Right cardiac atrium (tissue), 5 donors: Measurements from ENCODE around the gene HCFC2. TPM values are rescaled to one million over a fixed set of nuclear protein-coding genes. Genes with fewer than 3 reads are reported as not detected.
"Not testable (repeated sequence)": the region's sequence is repeated elsewhere in the genome, so short reads cannot be mapped to it uniquely, and the experiment has no call there.

ENCODE experiments used
- ATAC-seq, 2 donors: fragments of 200-7000 bp; cut with Tn5 transposase; one replicate each; pipeline versions ENCODE4 v1.8.0 to v1.9.1; 2020; ENCODE audit warnings: moderate library complexity in 2 of 2, mild to moderate bottlenecking in 1 of 2
- DNase-seq, 3 donors: peaks; one replicate each; pipeline ENCODE4 v3.0.0-alpha.2; 2020
- H3K27ac ChIP-seq: one replicate; pipeline ENCODE4 v1.5.1; 2013; ENCODE audit warnings: mild to moderate bottlenecking, low read length, control low read depth, moderate library complexity
- H3K27me3 ChIP-seq: one replicate; pipeline ENCODE4 v1.6.1; 2013; ENCODE audit not compliant: control insufficient read depth, insufficient read depth
- H3K4me1 ChIP-seq: one replicate; pipeline ENCODE4 v1.6.1; 2013; ENCODE audit warnings: low read length; ENCODE audit not compliant: control insufficient read depth, insufficient read depth
- H3K4me3 ChIP-seq: one replicate; pipeline ENCODE4 v1.5.1; 2013; ENCODE audit warnings: low read length, control low read depth
- H3K9me3 ChIP-seq: one replicate; pipeline ENCODE4 v1.6.1; 2013; ENCODE audit warnings: low read length; ENCODE audit not compliant: control insufficient read depth
- whole genome bisulfite sequencing: extraction: QIAGEN DNeasy Blood & Tissue Kit; methylation state at CpG from one replicate; pipeline ENCODE4 v1.1.7; 2013; 5-methylcytosine and 5-hydroxymethylcytosine counted together
- intact Hi-C, 4 donors: fragments of 100-400 bp; cut with DNase I; formaldehyde crosslinking; loops; one replicate each; pipeline versions ENCODE4 v1.11.0 to v1.14.0; 2022 to 2023
- polyA plus RNA-seq: library from polyadenylated mRNA; stranded (reverse); fragments of 200-250 nt; gene quantifications from one replicate; pipeline ENCODE4 v1.2.3, GENCODE V29; 2013
- total RNA-seq, 4 donors: library from RNA; stranded (reverse); fragmentation: NEBNext Ultra II Directional; extraction: Animal tissue kit (Norgen Biotek cat#: 25700); gene quantifications; one replicate each; pipeline ENCODE4 v1.2.1, GENCODE V29; 2021
- donor health status: healthy with polysubstance abuse.
- donor health status: DM: no; HTN: yes; CAD: no.
- donor health status: DM: no; HTN: no; CAD: no.
- donor health status: DM: no; HTN: yes; CAD: no; lungs with severe emphysema.
- donor health status: DM: yes; HTN: yes; CAD: no.

Gene HCFC2
- total and polyA plus RNA-seq, 5 donors = 4.1 to 11.0 (median 10.4) TPM

DNA sequence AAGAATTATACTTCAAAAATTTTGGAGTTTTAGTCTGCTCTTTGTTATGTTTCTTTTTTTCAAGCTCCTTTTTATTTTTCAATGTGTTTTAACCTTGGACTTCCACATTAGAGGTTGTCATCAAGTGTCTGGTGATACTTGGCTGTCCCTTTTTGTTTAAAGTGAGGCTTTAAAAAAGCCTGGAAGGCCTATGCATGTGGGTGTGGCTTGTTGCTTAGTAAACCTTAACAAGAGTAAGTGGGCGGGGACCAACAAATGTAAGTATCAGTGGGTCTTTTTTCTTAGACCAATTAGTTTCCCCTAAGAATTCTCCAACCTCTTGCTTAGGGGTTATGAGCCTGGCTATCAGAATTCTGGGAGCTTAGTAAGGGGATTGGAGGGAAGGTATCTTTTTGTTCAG, 26.4 kb downstream of the HCFC2 start:
- ATAC-seq (no peak), DNase-seq (no peak)
- no peak overlapping the region for H3K4me3 ChIP-seq
- H3K4me1 ChIP-seq = no peaks in the 10 kb centered on the region
- intact Hi-C loops = loop anchor here in 1 of 4 donors (10.0 kb wide), 1 partner anchor 146 kb away; no protein-coding TSS in a partner anchor
- no peaks in the 10 kb centered on the region for H3K27me3 ChIP-seq
- H3K9me3 ChIP-seq = no peaks in the 10 kb centered on the region
- H3K27ac ChIP-seq = no peak overlapping the region
- 97% methylated on average over 1 of the region's 1 CpG for WGBS

DNA sequence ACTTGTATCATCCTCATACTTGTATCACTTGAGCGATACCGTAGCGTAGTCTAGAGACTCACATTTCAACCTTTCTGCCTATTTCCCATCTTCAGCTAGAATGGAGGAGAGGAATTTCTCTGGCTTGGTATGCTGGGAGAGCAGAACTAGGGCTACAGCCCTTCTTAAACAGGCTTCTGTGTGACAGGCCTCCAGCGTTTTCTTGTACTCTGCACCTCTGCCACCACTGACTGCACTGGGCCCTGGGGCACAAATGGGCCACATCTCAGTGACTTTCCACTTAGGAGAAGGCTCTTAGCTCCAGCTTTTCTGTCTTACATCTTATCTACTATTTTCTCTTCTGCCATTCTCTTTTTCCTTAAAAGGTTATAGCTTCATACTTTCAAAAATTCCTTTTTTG, 26.8 kb downstream of the HCFC2 start:
- intact Hi-C loops = loop anchor here in 1 of 4 donors (10.0 kb wide), 1 partner anchor 146 kb away; no protein-coding TSS in a partner anchor
- Histone ChIP-seq H3K27ac (no peak overlapping the region), H3K27me3 (no peaks in the 10 kb centered on the region), H3K4me1 (no peaks in the 10 kb centered on the region), H3K4me3 (no peak overlapping the region), H3K9me3 (no peaks in the 10 kb centered on the region)
- ATAC-seq (no peak), DNase-seq (no peak)
- WGBS = 88% methylated on average over 4 of the region's 4 CpGs

DNA sequence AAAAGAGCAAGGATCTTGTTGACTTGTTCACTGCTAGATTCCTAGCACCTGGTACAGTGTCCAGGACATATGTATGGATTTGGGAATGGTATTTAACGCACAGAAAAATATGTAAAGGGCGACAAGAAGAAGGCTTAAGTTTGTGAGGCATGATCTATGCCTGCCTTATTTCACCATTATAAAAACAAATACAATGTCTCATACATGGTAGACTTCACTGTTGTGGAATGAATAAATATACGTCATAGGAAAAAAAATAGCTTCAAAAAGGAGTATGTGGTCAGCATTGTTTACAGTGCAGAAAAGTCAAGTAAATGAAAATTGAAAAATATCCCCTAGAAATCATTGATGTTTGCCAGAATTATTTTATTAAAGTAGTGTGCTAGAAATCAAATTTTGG, 30.0 kb downstream of the HCFC2 start:
- DNase-seq (no peak), ATAC-seq (no peak)
- no peak overlapping the region for H3K27ac ChIP-seq
- H3K4me3 ChIP-seq = no peak overlapping the region
- intact Hi-C loops = loop anchor here in 1 of 4 donors (10.0 kb wide), 1 partner anchor 149 kb away; no protein-coding TSS in a partner anchor
- H3K27me3 ChIP-seq = no peaks in the 10 kb centered on the region
- no peaks in the 10 kb centered on the region for H3K9me3 ChIP-seq
- 96% methylated on average over 3 of the region's 3 CpGs for WGBS
- H3K4me1 ChIP-seq = no peaks in the 10 kb centered on the region

DNA sequence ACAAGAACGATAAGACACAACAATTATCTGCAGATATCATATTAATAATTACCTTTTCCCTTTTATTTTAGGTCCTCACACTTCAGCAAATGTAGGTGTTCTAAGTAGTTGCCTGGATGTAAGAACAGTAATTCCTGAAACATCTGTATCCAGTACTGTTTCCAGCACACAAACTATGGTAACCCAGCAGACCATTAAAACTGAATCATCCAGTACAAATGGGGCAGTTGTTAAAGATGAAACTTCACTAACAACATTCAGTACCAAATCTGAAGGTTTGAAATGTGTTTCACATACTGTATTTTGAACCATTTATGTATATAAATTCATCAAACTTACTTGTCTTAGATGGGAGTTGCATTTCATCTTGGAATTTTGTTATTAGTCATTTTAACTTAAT, 31.0 kb downstream of the HCFC2 start:
- Histone ChIP-seq H3K27me3 (no peaks in the 10 kb centered on the region), H3K27ac (no peak overlapping the region), H3K4me3 (no peak overlapping the region), H3K9me3 (no peaks in the 10 kb centered on the region), H3K4me1 (no peaks in the 10 kb centered on the region)
- intact Hi-C loops = loop anchor here in 1 of 4 donors (10.0 kb wide), 1 partner anchor 150 kb away; no protein-coding TSS in a partner anchor
- DNase-seq = no peak
- WGBS = 93% methylated on average over 1 of the region's 1 CpG
- ATAC-seq = no peak

DNA sequence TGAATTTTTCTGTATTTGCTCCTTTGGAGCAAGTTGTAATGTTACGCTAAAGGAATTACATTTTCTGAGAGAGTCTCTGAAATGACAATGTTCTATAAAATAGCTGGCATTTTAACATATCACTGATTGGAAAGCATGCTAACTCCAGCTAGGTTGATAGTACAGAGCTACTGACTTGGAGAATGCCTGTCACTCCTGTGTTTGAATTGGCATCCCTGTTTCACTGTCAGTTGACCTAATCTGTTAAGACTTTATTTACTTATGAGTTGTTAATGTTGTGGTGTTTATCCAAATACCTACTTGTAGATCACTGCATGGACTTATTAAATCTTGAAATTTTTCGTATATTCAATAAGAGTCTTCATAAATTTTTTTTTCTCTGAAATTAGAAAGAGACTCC, 33.6 kb downstream of the HCFC2 start:
- intact Hi-C loops = loop anchor here in 1 of 4 donors (10.0 kb wide), 1 partner anchor 153 kb away; no protein-coding TSS in a partner anchor
- H3K4me3 ChIP-seq = no peak overlapping the region

DNA sequence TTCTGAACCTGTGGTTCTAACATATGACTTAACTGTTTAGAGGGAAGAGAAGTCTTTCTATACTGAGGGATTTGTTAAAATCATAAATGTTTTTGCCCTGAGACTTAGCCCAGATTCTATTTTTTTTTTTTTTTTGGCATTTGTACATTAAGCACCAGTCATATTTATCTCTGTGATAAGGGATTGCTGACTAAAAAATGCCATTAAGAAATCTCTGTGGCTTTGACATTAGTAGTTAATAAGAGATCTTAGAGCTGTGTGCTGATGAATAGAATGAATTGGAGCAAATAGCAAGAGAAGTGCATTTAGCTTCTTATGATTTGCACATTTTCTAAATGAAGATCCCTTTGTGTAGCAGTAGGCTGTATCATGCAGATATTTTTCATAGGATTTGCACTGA, 41.1 kb downstream of the HCFC2 start:
- ATAC-seq = no peak
- no peak for DNase-seq
- H3K9me3 ChIP-seq = no peaks in the 10 kb centered on the region
- no peaks in the 10 kb centered on the region for H3K4me1 ChIP-seq
- H3K27me3 ChIP-seq = no peaks in the 10 kb centered on the region
- no peak overlapping the region for H3K27ac ChIP-seq
- intact Hi-C loops = loop anchor here in 2 of 4 donors (5.0 kb wide), 1 partner anchor 223 kb away; no protein-coding TSS in a partner anchor
- no peak overlapping the region for H3K4me3 ChIP-seq

More for the DNA sequence above, 33.6 kb downstream of the HCFC2 start:
- DNase-seq (no peak), ATAC-seq (no peak)
- H3K27me3 ChIP-seq = no peaks in the 10 kb centered on the region
- WGBS = 97% methylated on average over 2 of the region's 2 CpGs
- H3K9me3 ChIP-seq = no peaks in the 10 kb centered on the region
- no peak overlapping the region for H3K27ac ChIP-seq
- H3K4me1 ChIP-seq = no peaks in the 10 kb centered on the region

DNA sequence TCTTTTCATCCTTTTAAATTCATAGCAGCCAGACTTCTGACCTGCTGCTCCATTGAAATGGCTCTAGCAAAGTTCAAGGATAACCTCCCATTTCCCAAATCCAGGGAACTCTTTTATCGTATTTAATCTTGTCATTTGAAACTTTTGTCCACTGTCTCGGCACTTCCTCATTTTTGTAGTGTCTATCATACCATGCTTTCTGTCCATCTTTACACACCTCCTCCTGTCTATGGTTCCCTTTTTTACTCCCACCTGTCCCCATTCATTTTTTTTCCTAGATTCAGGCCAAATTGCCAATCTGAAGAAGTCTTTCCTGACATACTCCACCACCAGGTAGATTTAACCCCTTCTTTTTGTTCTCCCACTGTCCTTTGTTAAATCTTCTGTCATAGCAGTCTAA, 42.6 kb downstream of the HCFC2 start:
- WGBS = 77% methylated on average over 2 of the region's 2 CpGs
- H3K4me3 ChIP-seq = no peak overlapping the region
- no peak for DNase-seq
- no peaks in the 10 kb centered on the region for H3K9me3 ChIP-seq
- no peak for ATAC-seq
- intact Hi-C loops = loop anchor here in 2 of 4 donors (5.0 kb wide), 1 partner anchor 225 kb away; no protein-coding TSS in a partner anchor
- no peaks in the 10 kb centered on the region for H3K4me1 ChIP-seq
- no peaks in the 10 kb centered on the region for H3K27me3 ChIP-seq
- no peak overlapping the region for H3K27ac ChIP-seq

DNA sequence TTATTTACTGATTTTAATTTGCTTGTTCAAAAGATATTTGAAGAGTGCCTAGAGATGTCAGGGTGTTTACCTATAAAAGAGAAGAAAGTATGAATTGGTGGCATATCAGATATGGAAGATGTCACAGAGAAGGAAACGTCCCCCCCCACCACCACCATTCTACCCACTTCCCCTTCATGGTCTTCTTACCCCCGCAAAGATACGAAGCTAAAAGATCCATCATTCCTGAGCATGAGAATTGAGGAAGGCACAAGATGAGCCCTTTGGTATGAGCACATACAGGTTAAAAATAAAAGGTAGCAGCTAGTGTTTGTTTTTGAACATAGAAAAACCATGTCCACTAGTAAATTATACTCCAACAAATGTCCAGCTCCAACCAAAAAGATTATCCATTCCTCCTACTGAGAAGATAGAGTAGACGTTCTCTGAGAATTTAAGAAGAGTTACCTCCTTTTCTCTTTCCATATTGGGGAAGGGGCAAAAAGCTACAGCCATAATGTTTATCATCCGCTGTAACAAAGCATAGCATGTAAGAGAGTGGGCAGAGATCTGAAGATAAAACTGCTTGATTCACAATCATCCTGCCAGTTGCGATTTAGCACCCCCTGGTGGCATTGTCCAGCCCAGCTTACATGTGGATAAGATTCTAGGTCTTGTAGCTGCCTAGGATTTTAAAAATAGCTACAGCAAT, 44.6 kb downstream of the HCFC2 start:
- Histone ChIP-seq H3K4me3 (no peak overlapping the region), H3K9me3 (no peaks in the 10 kb centered on the region), H3K4me1 (no peaks in the 10 kb centered on the region), H3K27ac (no peak overlapping the region), H3K27me3 (no peaks in the 10 kb centered on the region)
- DNase-seq = peak; percentile 61 to 89 (median 83)
- ATAC-seq = peak; percentile 69 to 81
- intact Hi-C loops = loop anchor here in 2 of 4 donors (5.0 kb wide), 1 partner anchor 227 kb away; no protein-coding TSS in a partner anchor
- WGBS = 51% methylated on average over 6 of the region's 6 CpGs

DNA sequence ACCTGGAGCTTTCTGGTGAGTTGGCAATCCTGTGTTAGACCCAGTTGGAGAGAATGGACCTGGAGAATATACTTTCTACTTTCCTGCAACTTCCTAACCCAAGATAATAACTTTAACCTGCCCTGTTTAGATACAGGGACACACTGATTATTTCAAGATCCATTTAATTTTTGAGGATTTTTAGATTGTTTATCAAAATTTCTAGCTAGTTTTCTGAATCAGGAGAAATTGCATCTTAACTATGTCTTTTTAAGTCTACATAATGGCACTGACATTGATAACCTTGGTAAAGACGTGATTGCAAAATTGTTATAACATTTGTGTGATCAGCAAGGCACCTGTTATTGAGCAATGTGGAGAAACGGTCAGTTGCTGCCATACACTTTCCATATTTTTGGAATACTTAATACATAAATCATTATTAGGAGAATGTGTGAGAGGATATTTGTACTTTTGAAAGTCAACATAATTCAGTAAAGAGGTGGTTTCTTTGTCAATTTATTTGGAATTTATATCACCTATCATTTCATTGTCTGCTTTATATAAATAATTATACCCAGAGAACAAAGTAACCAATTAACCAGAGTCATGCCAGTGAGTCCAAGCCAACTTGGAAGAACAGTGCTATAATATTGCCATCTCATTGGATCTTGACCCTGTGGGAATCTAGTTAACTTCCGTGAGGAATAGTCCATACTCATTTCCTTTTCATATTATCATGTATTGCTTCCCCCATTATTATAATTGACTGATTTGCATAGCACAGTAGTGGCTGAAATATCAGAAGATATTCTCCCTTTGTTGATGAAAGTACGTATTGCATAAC, 45.3 kb downstream of the HCFC2 start:
- intact Hi-C loops = loop anchor here in 2 of 4 donors (5.0 to 10.0 kb wide), 2 partner anchors 145 to 227 kb away; partner anchors contain the start of gene TDG (in 1 of the 2)
- no peak overlapping the region for H3K27ac ChIP-seq

DNA sequence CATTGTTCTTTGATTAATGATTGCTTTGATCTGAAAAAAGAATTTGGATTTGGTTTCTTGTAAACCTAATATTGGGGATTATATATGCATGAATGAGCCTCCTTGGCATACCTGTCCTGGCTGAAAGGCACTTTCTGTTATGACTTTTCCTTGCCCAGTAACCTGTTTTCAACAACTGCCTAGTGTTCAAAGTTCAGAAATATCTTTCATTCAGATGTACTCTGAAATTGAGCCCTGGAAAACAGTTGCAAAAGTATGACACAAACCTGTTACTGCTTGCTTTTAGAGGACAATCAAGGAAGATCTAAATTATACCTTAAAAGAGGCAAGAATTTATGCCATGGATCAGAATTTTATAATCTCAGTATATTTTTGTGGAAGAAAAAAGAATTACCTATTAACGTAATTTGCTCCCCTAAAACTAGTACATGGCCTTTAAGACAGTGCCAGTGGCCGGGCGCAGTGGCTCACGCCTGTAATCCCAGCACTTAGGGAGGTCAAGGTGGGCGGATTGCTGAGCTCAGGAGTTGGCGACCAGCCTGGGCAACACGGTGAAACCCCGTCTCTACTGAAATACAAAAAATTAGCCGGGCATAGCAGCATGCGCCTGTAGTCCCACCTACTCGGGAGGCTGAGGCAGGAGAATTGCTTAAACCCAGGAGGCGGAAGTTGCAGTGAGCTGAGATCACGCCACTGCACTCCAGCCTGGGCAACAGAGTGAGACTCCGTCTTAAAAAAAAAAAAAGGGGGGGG, 50.7 kb downstream of the HCFC2 start:
- peak in 1 of 3 donors; percentile 29 for DNase-seq
- H3K9me3 ChIP-seq, H3K27ac ChIP-seq, H3K4me3 ChIP-seq, ATAC-seq, H3K27me3 ChIP-seq, H3K4me1 ChIP-seq: not testable (repeated sequence)
- 85% methylated on average over 14 of the region's 14 CpGs for WGBS
- intact Hi-C loops = loop anchor here in 1 of 4 donors (10.0 kb wide), 1 partner anchor 150 kb away; the partner anchor contains the start of gene TDG

More for the DNA sequence above, 45.3 kb downstream of the HCFC2 start:
- H3K27me3 ChIP-seq = no peaks in the 10 kb centered on the region
- no peaks in the 10 kb centered on the region for H3K9me3 ChIP-seq
- DNase-seq = no peak
- no peaks in the 10 kb centered on the region for H3K4me1 ChIP-seq
- 77% methylated on average over 4 of the region's 4 CpGs for WGBS
- ATAC-seq = no peak
- no peak overlapping the region for H3K4me3 ChIP-seq
